GM12872 (cell line): ENCODE measurements around the gene MIS12.

ENCODE experiments used
- TF ChIP-seq, protein P1 (sequence below): IDR thresholded peaks from 3 replicates; pipeline ENCODE4 v1.5.1; 2011; ENCODE audit warnings: low read depth, mild to moderate bottlenecking, low read length, moderate library complexity; ENCODE audit not compliant: insufficient read depth

Gene MIS12

DNA sequence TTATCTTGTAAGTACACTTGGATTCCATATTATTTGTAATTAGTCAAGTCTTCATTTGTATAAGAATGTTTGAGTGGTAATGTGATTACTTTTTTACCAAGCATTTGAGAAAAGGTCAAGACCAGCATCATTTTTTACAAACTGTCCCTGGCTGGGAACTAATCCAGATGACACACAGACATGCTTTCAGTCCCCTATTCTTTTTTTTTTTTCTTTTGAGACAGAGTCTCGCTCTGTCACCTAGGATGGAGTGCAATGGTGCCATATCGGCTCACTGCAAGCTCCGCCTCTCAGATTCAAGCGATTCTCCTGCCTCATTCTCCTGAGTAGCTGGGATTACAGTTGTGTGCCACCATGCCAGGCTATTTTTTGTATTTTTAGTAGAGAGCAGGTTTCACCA, 4.9 kb upstream of the MIS12 start:
- TF ChIP-seq, protein P1, sequence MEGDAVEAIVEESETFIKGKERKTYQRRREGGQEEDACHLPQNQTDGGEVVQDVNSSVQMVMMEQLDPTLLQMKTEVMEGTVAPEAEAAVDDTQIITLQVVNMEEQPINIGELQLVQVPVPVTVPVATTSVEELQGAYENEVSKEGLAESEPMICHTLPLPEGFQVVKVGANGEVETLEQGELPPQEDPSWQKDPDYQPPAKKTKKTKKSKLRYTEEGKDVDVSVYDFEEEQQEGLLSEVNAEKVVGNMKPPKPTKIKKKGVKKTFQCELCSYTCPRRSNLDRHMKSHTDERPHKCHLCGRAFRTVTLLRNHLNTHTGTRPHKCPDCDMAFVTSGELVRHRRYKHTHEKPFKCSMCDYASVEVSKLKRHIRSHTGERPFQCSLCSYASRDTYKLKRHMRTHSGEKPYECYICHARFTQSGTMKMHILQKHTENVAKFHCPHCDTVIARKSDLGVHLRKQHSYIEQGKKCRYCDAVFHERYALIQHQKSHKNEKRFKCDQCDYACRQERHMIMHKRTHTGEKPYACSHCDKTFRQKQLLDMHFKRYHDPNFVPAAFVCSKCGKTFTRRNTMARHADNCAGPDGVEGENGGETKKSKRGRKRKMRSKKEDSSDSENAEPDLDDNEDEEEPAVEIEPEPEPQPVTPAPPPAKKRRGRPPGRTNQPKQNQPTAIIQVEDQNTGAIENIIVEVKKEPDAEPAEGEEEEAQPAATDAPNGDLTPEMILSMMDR, result no peak

DNA sequence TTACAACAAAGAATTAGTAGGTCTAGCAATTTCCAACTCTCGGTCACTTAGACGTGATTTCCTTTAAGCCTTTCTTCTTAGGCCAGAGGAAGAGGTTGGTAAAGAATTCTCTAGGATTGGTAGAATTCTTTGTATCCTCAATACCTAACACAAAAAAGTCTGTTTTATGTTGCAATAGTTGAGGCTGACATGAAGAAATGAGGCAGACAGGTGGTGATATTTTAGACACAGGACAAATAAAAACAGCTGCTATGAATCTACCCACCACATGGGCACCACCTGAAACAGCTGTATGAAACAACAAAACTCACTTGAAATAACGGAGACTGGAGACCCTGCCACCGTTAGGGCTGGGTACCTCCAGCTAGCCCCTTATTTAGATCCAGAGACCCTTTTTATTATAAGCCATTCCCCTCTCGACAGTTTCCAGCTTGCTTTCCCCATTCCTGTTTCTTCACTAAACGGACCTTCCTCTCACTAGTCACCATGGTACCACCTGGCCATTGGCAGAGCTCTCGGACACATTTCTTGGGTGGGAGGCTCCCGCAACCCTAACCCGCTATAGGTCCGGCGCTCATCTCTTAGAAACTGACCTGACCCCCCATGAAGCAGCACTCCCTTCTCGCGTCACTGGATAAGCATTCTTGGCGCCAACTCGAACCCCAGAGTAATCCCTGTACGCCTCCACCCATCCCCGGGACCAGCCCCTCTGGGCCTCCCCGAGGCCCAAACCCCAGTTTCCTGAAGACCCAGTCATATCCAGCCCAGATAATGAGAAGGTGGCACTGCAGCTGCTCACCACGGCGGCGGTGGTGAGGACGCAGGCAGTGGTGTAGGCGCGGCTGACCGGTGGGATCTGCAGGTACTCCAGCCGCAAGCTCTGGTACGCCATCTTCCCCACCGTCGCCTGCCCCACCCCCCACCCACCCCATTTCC, 828 bp upstream of the MIS12 start, which contains the start of gene DERL2:
DERL2 (minus strand) TSS at position 909 of the 936 bp plus-strand sequence; CDS start at position 892, 17 bp downstream.
- TF ChIP-seq, protein P1, result no peak

DNA sequence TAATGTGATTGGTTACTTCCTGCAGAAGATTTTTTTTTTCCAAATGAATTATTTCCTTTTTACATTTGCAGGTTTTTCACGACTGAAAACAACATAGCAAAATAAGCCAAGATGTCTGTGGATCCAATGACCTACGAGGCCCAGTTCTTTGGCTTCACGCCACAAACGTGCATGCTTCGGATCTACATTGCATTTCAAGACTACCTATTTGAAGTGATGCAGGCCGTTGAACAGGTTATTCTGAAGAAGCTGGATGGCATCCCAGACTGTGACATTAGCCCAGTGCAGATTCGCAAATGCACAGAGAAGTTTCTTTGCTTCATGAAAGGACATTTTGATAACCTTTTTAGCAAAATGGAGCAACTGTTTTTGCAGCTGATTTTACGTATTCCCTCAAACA, 2.4 kb downstream of the MIS12 start:
- TF ChIP-seq, protein P1, result no peak

DNA sequence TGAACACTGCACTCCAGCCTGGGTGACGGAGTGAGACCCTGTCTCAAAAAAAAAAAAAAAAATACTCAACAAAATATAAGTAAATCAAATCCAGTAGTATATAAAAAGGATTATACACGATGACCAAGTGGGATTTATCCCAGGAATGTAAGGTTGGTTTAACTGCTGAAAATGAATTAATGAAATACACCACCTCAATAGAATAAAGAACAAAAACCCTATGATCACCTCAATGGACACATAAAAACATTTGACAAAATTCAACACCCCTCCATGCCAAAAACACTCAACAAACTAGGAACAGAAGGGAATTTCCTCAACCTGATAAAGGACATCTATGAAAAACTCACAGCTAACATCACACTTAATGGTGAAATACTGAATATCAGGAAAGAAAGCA, 6.6 kb downstream of the MIS12 start:
- TF ChIP-seq, protein P1, result no peak

DNA sequence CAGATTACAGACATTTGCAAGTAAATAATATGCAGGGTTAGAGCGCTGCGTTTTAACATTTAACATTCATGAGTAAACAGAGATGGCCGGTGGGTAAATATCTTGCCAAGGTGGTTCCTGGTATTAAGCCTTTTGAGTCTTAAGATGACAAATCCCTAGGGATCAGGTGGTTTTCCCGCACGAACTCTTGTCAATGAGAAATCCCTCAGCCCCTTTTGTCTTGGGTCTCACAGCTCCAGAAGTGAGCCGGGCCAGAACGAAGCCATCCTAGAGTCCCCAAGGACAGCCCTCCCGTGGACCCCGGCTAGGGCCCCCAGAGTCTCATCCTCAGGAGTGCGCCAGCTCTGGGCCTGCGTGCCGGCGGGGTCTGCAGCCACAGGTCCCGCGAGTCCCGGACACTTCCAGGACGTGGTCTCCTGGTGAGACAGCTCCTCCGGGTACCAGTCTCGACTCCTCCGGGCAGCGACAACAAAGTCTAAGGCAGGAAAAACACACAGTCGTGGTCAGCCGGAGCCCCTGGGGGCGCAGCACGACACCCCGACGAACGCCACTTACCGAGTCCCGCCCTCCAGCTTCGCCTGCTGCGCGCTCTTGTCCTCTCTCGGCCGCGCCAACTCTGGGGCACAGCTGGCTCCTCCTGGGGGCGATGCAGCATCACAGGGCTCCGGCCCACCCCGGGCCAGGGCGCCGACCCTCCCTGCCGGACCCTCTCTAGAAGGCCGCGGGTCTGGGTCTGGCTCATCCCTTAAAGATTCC, 13.3 kb downstream of the MIS12 start:
- TF ChIP-seq, protein P1, result no peak

DNA sequence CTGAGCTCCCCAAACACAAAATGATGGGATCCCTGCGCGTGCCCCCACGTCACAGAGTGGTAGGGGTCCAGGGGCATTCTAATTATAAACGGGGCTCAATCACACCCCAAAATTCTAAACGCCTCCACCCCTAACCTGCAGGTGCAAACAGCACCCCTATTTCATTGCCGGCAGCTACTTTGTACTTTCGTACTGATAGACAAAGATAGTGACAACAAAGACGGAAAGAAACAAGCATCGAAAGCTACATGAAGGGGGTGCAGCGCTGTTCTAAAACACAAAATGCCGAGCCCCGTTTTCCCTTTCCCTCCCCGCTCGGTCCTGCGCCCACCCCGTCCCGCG, 13.9 kb downstream of the MIS12 start:
- TF ChIP-seq, protein P1, result no peak

DNA sequence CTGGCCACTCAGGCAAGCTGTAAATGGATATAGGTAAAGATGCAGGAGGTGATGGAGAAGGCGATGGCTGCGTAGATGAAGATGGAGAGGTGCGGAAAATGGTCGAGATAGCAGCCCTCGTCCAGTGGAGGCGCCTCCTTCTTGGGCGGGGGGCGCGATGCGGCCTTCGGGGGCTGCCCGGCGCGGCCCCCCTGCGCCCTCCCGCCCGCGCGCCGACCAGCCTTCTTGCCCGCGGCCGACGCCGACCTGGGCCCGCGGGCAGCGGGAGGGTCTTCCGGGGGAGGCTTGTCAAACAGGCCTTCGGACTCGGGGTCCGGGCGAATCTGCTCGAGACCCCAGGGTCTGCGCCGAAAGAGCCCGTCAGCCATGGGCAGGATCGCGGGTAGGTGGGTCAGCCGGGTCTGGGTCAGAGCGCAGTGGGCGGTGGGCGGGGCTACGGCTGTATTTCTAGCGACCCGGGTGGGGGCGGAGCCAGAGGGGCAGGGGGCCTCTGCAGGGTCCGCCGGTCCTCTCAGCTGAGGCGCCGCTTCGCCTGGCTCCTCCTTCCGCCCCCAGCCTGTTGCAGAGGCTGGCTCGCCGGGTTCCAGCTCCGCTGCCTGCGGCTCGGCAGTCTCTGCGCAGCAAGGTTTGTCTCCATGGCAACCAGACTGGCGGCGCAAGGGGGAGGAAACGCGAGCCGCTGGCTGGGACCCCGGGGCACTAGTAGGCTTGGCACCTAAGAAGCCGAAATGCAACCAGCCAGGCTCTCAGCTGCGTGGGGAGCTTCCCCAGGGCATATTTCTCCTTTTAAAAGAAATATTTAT, 14.4 kb downstream of the MIS12 start:
- TF ChIP-seq, protein P1, result no peak
